Activated CD8-positive, alpha-beta memory T cell treated with anti-CD3 and anti-CD28 coated beads, Interleukin-2, amount 50 U/mL, for 24 hours (primary cell): ENCODE data around the gene PFDN1.

ENCODE experiments used
- DNase-seq: peaks from one replicate; pipeline ENCODE4 v3.0.0-alpha.2; 2020; ENCODE audit errors: extremely low read depth

PFDN1 gene

GRCh38 chr5:140296289-140296688 is 6.6 kb downstream of the PFDN1 start:
- no peak for DNase-seq

GRCh38 chr5:140295414-140295813 is 7.5 kb downstream of the PFDN1 start:
- no peak for DNase-seq

GRCh38 chr5:140294753-140295152 is 8.1 kb downstream of the PFDN1 start:
- no peak for DNase-seq

- DNase-seq = no peak
Observed at GRCh38 chr5:140293849-140294100, 9.1 kb downstream of the PFDN1 start.

GRCh38 chr5:140293091-140293848 is 9.6 kb downstream of the PFDN1 start:
- DNase-seq = no peak

GRCh38 chr5:140292212-140293036 is 10.5 kb downstream of the PFDN1 start:
- DNase-seq = no peak

GRCh38 chr5:140287801-140288521 is 14.9 kb downstream of the PFDN1 start:
- no peak for DNase-seq

- no peak for DNase-seq
Observed at GRCh38 chr5:140286424-140286823, 16.5 kb downstream of the PFDN1 start.

- no peak for DNase-seq
Observed at GRCh38 chr5:140284013-140284412, 18.9 kb downstream of the PFDN1 start.

GRCh38 chr5:140282266-140282665 is 20.6 kb downstream of the PFDN1 start:
- DNase-seq = no peak

- DNase-seq = no peak
Observed at GRCh38 chr5:140275837-140276236, 27.1 kb downstream of the PFDN1 start.

GRCh38 chr5:140273401-140273877 is 29.5 kb downstream of the PFDN1 start:
- no peak for DNase-seq

GRCh38 chr5:140270008-140270407 is 32.9 kb downstream of the PFDN1 start:
- DNase-seq = no peak

- no peak for DNase-seq
Observed at GRCh38 chr5:140267559-140268018, 35.3 kb downstream of the PFDN1 start.

- DNase-seq = no peak
Observed at GRCh38 chr5:140267201-140267540, 35.7 kb downstream of the PFDN1 start.

GRCh38 chr5:140266471-140267200 is 36.3 kb downstream of the PFDN1 start:
- no peak for DNase-seq

GRCh38 chr5:140265845-140266244 is 37.1 kb downstream of the PFDN1 start:
- no peak for DNase-seq

GRCh38 chr5:140262839-140263238 is 40.1 kb downstream of the PFDN1 start:
- DNase-seq = no peak

GRCh38 chr5:140262221-140262620 is 40.7 kb downstream of the PFDN1 start:
- no peak for DNase-seq

GRCh38 chr5:140261403-140262171 is 41.3 kb downstream of the PFDN1 start:
- no peak for DNase-seq

GRCh38 chr5:140260089-140260656 is 42.7 kb downstream of the PFDN1 start:
- no peak for DNase-seq
